Stimulated activated CD4-positive, alpha-beta T cell treated with anti-CD3 and anti-CD28 coated beads, Interleukin-4, amount 100 ng/mL, for 1 hour (primary cell): ENCODE results near the gene AUNIP.

Experiments used
- DNase-seq: peaks from one replicate; pipeline ENCODE4 v3.0.0-alpha.2; 2020

Gene AUNIP

GRCh38 chr1:25807480-25808390 is 51.5 kb downstream of the AUNIP start:
- DNase-seq, result no peak

- DNase-seq, result no peak
Measured at GRCh38 chr1:25806418-25806817, 52.8 kb downstream of the AUNIP start.

- DNase-seq, result no peak
Measured at GRCh38 chr1:25805863-25806225, 53.4 kb downstream of the AUNIP start.

- DNase-seq, result no peak
Measured at GRCh38 chr1:25804964-25805862, 54.0 kb downstream of the AUNIP start.

- DNase-seq, result no peak
Measured at GRCh38 chr1:25804244-25804963, 54.9 kb downstream of the AUNIP start.

- no peak for DNase-seq
Measured at GRCh38 chr1:25803368-25803767, 55.9 kb downstream of the AUNIP start.

GRCh38 chr1:25802915-25803314 is 56.3 kb downstream of the AUNIP start:
- DNase-seq, result no peak

GRCh38 chr1:25800703-25801377 is 58.4 kb downstream of the AUNIP start:
- DNase-seq, result no peak

GRCh38 chr1:25799935-25800702 is 59.1 kb downstream of the AUNIP start, which contains the start of gene SELENON:
Gene SELENON (plus strand): TSS chr1:25800193. CDS start chr1:25800231, 38 bp downstream.
- DNase-seq, result peak; percentile 32

GRCh38 chr1:25799352-25799934 is 59.8 kb downstream of the AUNIP start:
- DNase-seq, result no peak

GRCh38 chr1:25798666-25799351 is 60.4 kb downstream of the AUNIP start:
- no peak for DNase-seq

- DNase-seq, result peak; percentile 43
Measured at GRCh38 chr1:25797939-25798338, 61.3 kb downstream of the AUNIP start.

- peak; percentile 87 for DNase-seq
Measured at GRCh38 chr1:25796811-25797458, 62.3 kb downstream of the AUNIP start.

GRCh38 chr1:25795946-25796810 is 63.1 kb downstream of the AUNIP start:
- peak; percentile 28 for DNase-seq

GRCh38 chr1:25795211-25795610 is 64.0 kb downstream of the AUNIP start:
- DNase-seq, result no peak

GRCh38 chr1:25794325-25794724 is 64.9 kb downstream of the AUNIP start:
- no peak for DNase-seq

GRCh38 chr1:25793585-25794170 is 65.6 kb downstream of the AUNIP start:
- DNase-seq, result no peak

GRCh38 chr1:25792115-25792514 is 67.1 kb downstream of the AUNIP start:
- DNase-seq, result no peak

GRCh38 chr1:25790472-25790871 is 68.8 kb downstream of the AUNIP start:
- no peak for DNase-seq
